Sigmoid colon (tissue), 7 donors: ENCODE measurements around the gene MAEA. TPM values are rescaled to one million over a fixed set of nuclear protein-coding genes. Genes with fewer than 3 reads are reported as not detected.

Source experiments
- DNase-seq: peaks from one replicate; pipeline ENCODE4 v3.0.0-alpha.2; 2019
- H3K27ac ChIP-seq, 4 donors: fragments of 200-600 bp; sonication (generic); one replicate each; pipeline ENCODE4 v1.5.1; 2016 to 2019; ENCODE audit warnings: mild to moderate bottlenecking in 1 of 4
- H3K27me3 ChIP-seq, 3 donors: fragments of 200-600 bp; sonication (generic); one replicate each; pipeline ENCODE4 v1.5.1; 2019; ENCODE audit warnings: mild to moderate bottlenecking in 1 of 3
- H3K36me3 ChIP-seq, 4 donors: fragments of 200-600 bp; sonication (generic); one replicate each; pipeline ENCODE4 v1.5.1; 2016 to 2019
- H3K4me1 ChIP-seq, 4 donors: fragments of 200-600 bp; sonication (generic); one replicate each; pipeline ENCODE4 v1.5.1; 2017 to 2019
- H3K4me3 ChIP-seq, 4 donors: fragments of 200-600 bp; sonication (generic); one replicate each; pipeline ENCODE4 v1.5.1; 2017 to 2019; ENCODE audit warnings: mild to moderate bottlenecking in 2 of 4, moderate library complexity in 1 of 4
- H3K9me3 ChIP-seq, 4 donors: fragments of 200-600 bp in 3 of 4; sonication (generic) in 3 of 4; one replicate each; pipeline versions ENCODE4 v1.5.1 to v1.6.1; 2013 to 2019
- EP300 ChIP-seq, 4 donors: sonication (generic); formaldehyde crosslinking; IDR thresholded peaks; one replicate each; pipeline ENCODE4 v1.6.1; 2017; ENCODE audit warnings: antibody characterized with exemption in 4 of 4
- POLR2A ChIP-seq, 2 donors: fragments of 450-650 bp; IDR thresholded peaks; one replicate each; pipeline ENCODE4 v1.6.1; 2016; ENCODE audit warnings: antibody characterized with exemption in 2 of 2, mild to moderate bottlenecking in 2 of 2, moderate library complexity in 2 of 2
- POLR2AphosphoS5 ChIP-seq, 4 donors: sonication (generic); formaldehyde crosslinking; IDR thresholded peaks; one replicate each; pipeline ENCODE4 v1.6.1; 2017; ENCODE audit warnings: antibody characterized with exemption in 4 of 4
- WGBS, 2 donors: extraction: QIAGEN DNeasy Blood & Tissue Kit; methylation state at CpG; one replicate each; pipeline ENCODE4 v1.1.7; 2013; 5-methylcytosine and 5-hydroxymethylcytosine counted together
- intact Hi-C: fragments of 100-400 bp; cut with DNase I; formaldehyde crosslinking; loops from one replicate; pipeline ENCODE4 v1.15.1; 2023
- polyA plus RNA-seq, 3 donors: library from polyadenylated mRNA; stranded (reverse); fragments of 200-250 nt; gene quantifications; one replicate each; pipeline ENCODE4 v1.2.3, GENCODE V29; 2013
- total RNA-seq, 4 donors: library from RNA; depleted of rRNA; stranded (reverse); fragments of >200 nt; gene quantifications; one replicate each; pipeline ENCODE4 v1.1.0, GENCODE V29; 2016
- TF ChIP-seq, protein P1 (sequence below), 4 experiments: fragments of 450-650 bp in 3 of 4; fragments of 200-600 bp in 1 of 4; IDR thresholded peaks; one replicate each; pipeline ENCODE4 v1.5.1; 2016 to 2019; ENCODE audit warnings: antibody characterized with exemption in 4 of 4, mild to moderate bottlenecking in 3 of 4, moderate library complexity in 2 of 4
- donor health status: healthy with polysubstance abuse.
- donor health status: Bipolar disorder and iron deficiency.
- donor health status: healthy.

The MAEA gene
- total and polyA plus RNA-seq, 7 donors = 44.2 to 89.8 (median 53.0) TPM

DNA sequence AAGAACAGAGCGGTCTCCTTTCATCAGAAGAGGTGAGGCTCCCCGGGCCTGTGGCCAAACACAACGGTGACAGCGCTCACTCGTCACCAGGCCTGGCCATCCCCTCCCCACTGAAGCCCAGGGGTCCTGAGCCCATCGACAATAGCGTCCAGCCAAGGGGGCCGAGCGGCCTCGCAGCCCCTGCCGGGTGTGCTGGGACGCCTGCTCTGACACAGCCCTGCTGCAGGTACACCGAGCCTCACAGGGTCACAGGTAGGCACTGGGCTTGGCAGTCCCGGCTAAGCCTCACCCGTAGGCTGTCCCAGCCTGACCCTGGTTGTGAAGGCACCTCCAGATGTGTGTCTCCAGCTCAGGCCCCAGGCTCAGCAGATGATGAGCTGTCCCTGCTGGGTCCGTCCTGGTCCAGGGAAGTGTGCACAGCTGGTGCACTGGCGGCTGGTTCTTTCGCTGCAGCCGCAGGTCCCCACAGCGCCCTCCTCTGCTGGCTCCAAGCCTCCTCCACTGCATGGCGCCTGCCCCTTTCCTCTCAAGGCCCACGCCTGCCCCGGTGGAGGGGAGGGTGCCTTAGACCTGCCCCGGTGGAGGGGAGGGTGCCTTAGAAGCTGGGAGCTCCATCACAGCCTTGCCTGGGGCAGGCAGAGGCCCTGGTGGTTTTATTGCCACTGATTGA, 78.9 kb downstream of the MAEA start:
- Histone ChIP-seq H3K36me3 (peaks cover 0 to 57% (median 10%) of the 10 kb centered on the region in 4 donors), H3K9me3 (no peaks in the 10 kb centered on the region), H3K4me3 (no peak overlapping the region), H3K27ac (no peak overlapping the region), H3K27me3 (no peaks in the 10 kb centered on the region), H3K4me1 (no peaks in the 10 kb centered on the region)
- intact Hi-C loops = no loop called here
- TF ChIP-seq, protein P1, sequence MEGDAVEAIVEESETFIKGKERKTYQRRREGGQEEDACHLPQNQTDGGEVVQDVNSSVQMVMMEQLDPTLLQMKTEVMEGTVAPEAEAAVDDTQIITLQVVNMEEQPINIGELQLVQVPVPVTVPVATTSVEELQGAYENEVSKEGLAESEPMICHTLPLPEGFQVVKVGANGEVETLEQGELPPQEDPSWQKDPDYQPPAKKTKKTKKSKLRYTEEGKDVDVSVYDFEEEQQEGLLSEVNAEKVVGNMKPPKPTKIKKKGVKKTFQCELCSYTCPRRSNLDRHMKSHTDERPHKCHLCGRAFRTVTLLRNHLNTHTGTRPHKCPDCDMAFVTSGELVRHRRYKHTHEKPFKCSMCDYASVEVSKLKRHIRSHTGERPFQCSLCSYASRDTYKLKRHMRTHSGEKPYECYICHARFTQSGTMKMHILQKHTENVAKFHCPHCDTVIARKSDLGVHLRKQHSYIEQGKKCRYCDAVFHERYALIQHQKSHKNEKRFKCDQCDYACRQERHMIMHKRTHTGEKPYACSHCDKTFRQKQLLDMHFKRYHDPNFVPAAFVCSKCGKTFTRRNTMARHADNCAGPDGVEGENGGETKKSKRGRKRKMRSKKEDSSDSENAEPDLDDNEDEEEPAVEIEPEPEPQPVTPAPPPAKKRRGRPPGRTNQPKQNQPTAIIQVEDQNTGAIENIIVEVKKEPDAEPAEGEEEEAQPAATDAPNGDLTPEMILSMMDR (IDR thresholded peaks at IDR 0.05) = no peak
- no peak for TF ChIP-seq EP300 (IDR thresholded peaks at IDR 0.05)
- no peak for TF ChIP-seq POLR2A (IDR thresholded peaks at IDR 0.05)
- no peak for TF ChIP-seq POLR2AphosphoS5 (IDR thresholded peaks at IDR 0.05)
- DNase-seq = peak; percentile 54
- WGBS, 2 donors = 94 to 95% methylated on average over 24 of the region's 24 CpGs

GRCh38 chr4:1369091-1369450, 79.4 kb downstream of the MAEA start:
- Histone ChIP-seq H3K27me3 (no peaks in the 10 kb centered on the region), H3K36me3 (peaks cover 0 to 58% (median 10%) of the 10 kb centered on the region in 4 donors), H3K27ac (no peak overlapping the region), H3K4me1 (no peaks in the 10 kb centered on the region), H3K4me3 (no peak overlapping the region), H3K9me3 (no peaks in the 10 kb centered on the region)
- WGBS, 2 donors = 92 to 94% methylated on average over 18 of the region's 18 CpGs
- intact Hi-C loops = no loop called here
- TF ChIP-seq EP300 (IDR thresholded peaks at IDR 0.05) (no peak), POLR2A (IDR thresholded peaks at IDR 0.05) (no peak), POLR2AphosphoS5 (IDR thresholded peaks at IDR 0.05) (no peak)
- TF ChIP-seq, protein P1 (IDR thresholded peaks at IDR 0.05) = no peak
- DNase-seq = peak; percentile 49

GRCh38 chr4:1369479-1370079, 79.9 kb downstream of the MAEA start:
- Histone ChIP-seq H3K36me3 (peaks cover 0 to 63% (median 10%) of the 10 kb centered on the region in 4 donors), H3K27ac (no peak overlapping the region), H3K4me3 (no peak overlapping the region), H3K9me3 (no peaks in the 10 kb centered on the region), H3K4me1 (no peaks in the 10 kb centered on the region), H3K27me3 (no peaks in the 10 kb centered on the region)
- intact Hi-C loops = no loop called here
- WGBS, 2 donors = 94% methylated on average over 22 of the region's 22 CpGs
- TF ChIP-seq, protein P1 (IDR thresholded peaks at IDR 0.05) = no peak
- no peak for TF ChIP-seq POLR2AphosphoS5 (IDR thresholded peaks at IDR 0.05)
- TF ChIP-seq POLR2A (IDR thresholded peaks at IDR 0.05) = no peak
- no peak for TF ChIP-seq EP300 (IDR thresholded peaks at IDR 0.05)
- no peak for DNase-seq

DNA sequence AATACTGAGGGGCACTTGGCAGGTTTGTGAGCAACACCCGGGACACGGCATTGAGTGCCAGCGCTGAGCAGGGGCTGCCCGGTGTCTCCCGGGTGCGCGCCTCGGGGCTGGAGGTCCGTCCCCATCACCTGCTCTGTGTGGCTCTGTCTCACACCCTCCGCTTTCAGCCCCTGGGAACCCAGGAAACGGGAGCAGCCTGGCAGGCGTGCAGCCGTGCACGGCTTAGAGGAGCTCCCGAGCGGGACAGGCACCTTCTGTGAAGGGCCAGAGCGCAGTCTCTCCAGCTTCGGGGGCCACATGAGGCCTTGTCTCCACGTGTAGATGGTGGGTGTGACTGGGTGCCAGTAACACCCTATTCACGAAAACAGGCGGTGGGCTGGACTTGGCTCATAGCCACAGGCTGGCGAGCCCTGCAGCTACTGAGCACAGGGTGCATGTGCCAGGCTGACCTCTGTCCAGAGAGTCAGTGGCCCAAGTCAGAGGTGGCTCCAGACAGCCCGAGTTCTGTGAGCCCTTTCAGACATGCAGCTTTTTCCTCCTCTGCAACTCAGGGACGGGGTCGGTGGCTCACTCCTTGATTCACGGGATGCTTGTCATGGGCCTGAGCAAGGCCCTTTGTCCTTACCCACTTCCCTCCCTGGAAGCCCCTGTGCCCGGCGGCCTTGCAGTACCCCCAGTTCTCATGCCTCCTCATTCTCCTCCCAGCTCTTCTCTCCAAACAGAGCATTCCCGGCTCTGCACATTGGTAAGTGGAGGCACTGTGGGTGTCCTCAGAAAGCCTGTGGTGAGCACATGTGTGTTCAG, 80.8 kb downstream of the MAEA start:
- WGBS, 2 donors = 94 to 95% methylated on average over 29 of the region's 29 CpGs
- no peak for TF ChIP-seq POLR2A (IDR thresholded peaks at IDR 0.05)
- TF ChIP-seq POLR2AphosphoS5 (IDR thresholded peaks at IDR 0.05) = no peak
- TF ChIP-seq, protein P1 (IDR thresholded peaks at IDR 0.05) = no peak
- no peak for TF ChIP-seq EP300 (IDR thresholded peaks at IDR 0.05)
- Histone ChIP-seq H3K4me3 (no peak overlapping the region), H3K36me3 (peaks cover 0 to 73% (median 10%) of the 10 kb centered on the region in 4 donors), H3K9me3 (no peaks in the 10 kb centered on the region), H3K27me3 (no peaks in the 10 kb centered on the region), H3K4me1 (no peaks in the 10 kb centered on the region), H3K27ac (no peak overlapping the region)
- peak; percentile 44 for DNase-seq
- intact Hi-C loops = no loop called here
